CD4-positive, alpha-beta T cell (primary cell): Measurements from ENCODE around the gene GJC3. TPM values are rescaled to one million over a fixed set of nuclear protein-coding genes. Genes with fewer than 3 reads are reported as not detected.
"Not testable (repeated sequence)": the region's sequence is repeated elsewhere in the genome, so short reads cannot be mapped to it uniquely, and the experiment has no call there.

Experiments used
- ATAC-seq: fragments of 200-7000 bp; cut with Tn5 transposase; one replicate; pipeline ENCODE4 v1.10.0; 2022; ENCODE audit warnings: mild to moderate bottlenecking; ENCODE audit not compliant: poor library complexity
- CTCF ChIA-PET: fragments of 350-600 bp; sonication (Branson Sonifier 250); formaldehyde crosslinking; loops from one replicate; lab custom pipeline; 2021; ENCODE audit warnings: antibody characterized with exemption, inconsistent platforms; lab: Charles Lee
- POLR2A ChIA-PET: fragments of 350-600 bp; sonication (Branson Sonifier 250); formaldehyde crosslinking; loops from one replicate; lab custom pipeline; 2021; ENCODE audit warnings: antibody characterized with exemption, inconsistent platforms; lab: Charles Lee
- DNase-seq, 14 experiments: peaks; one replicate each; pipeline ENCODE4 v3.0.0-alpha.2; 2013 to 2020; ENCODE audit warnings: mixed read lengths in 2 of 14
- H3K27ac ChIP-seq, 2 donors: one replicate each; pipeline versions ENCODE4 v1.5.1 to v1.7.0; 2013; ENCODE audit warnings: low read length in 2 of 2, low read depth in 1 of 2, mild to moderate bottlenecking in 1 of 2
- H3K27me3 ChIP-seq, 2 experiments: 1 replicate in 1 of 2; 2 replicates in 1 of 2; pipeline versions ENCODE4 v1.6.1 to v1.7.0; 2013; ENCODE audit warnings: low read length in 2 of 2, control low read depth in 1 of 2, mild to moderate bottlenecking in 1 of 2, moderate library complexity in 1 of 2; ENCODE audit not compliant: insufficient read depth in 2 of 2, control insufficient read depth in 1 of 2
- H3K36me3 ChIP-seq: one replicate; pipeline ENCODE4 v1.6.1; 2013; ENCODE audit warnings: low read length, control low read depth; ENCODE audit not compliant: insufficient read depth
- H3K4me1 ChIP-seq: one replicate; pipeline ENCODE4 v1.6.1; 2013; ENCODE audit warnings: low read length, control low read depth; ENCODE audit not compliant: insufficient read depth
- H3K4me3 ChIP-seq: one replicate; pipeline ENCODE4 v1.5.1; 2013; ENCODE audit warnings: mild to moderate bottlenecking, low read length, moderate library complexity
- H3K9me3 ChIP-seq, 2 experiments: 1 replicate in 1 of 2; 2 replicates in 1 of 2; pipeline versions ENCODE4 v1.6.1 to v1.7.0; 2013; ENCODE audit warnings: low read length in 2 of 2, mild to moderate bottlenecking in 2 of 2, control low read depth in 1 of 2, moderate library complexity in 1 of 2; ENCODE audit not compliant: control insufficient read depth in 1 of 2, insufficient read depth in 1 of 2
- H3K27ac Mint-ChIP-seq: one replicate; pipeline ENCODE4 v1.8.0; 2020; ENCODE audit warnings: mixed read lengths
- H3K27me3 Mint-ChIP-seq: one replicate; pipeline ENCODE4 v1.8.0; 2021; ENCODE audit warnings: mixed read lengths
- H3K36me3 Mint-ChIP-seq: one replicate; pipeline ENCODE4 v1.8.0; 2021; ENCODE audit warnings: low read depth, mixed read lengths
- H3K4me1 Mint-ChIP-seq: one replicate; pipeline ENCODE4 v1.8.0; 2021; ENCODE audit warnings: low read depth, mixed read lengths
- H3K4me3 Mint-ChIP-seq: one replicate; pipeline ENCODE4 v1.8.0; 2020; ENCODE audit warnings: mild to moderate bottlenecking, mixed read lengths
- H3K9me3 Mint-ChIP-seq: one replicate; pipeline ENCODE4 v1.8.0; 2020; ENCODE audit warnings: mixed read lengths
- intact Hi-C, 2 experiments: fragments of 100-400 bp; cut with DNase I in 1 of 2; cut with micrococcal nuclease in 1 of 2; formaldehyde crosslinking; loops; one replicate each; pipeline versions ENCODE4 v1.15.1 to v1.9.0; 2023 to 2025; cut with DNase I, micrococcal nuclease
- total RNA-seq, 174 experiments: library from RNA in 2 of 174; stranded (reverse) in 2 of 174; gene quantifications; one replicate each; pipeline ENCODE4 v1.2.3 and lab custom pipeline; 2021 to 2026
- TF ChIP-seq, protein P1 (sequence below): fragments of 200-600 bp; IDR thresholded peaks from one replicate; pipeline ENCODE4 v1.8.0; 2022; ENCODE audit warnings: antibody characterized with exemption, mild to moderate bottlenecking

The GJC3 gene
- total RNA-seq, 2 experiments from 2014 or later = 0.25 to 0.36 TPM

GRCh38 chr7:99974681-99975080, 45.3 kb upstream of the GJC3 start:
- Mint-ChIP-seq H3K27me3 (peaks cover 28% of the 10 kb centered on the region), H3K4me3 (no peak overlapping the region)
- CTCF ChIA-PET = no interaction called here

GRCh38 chr7:99973817-99974216, 44.4 kb upstream of the GJC3 start:
- ATAC-seq, H3K36me3 Mint-ChIP-seq, POLR2A ChIA-PET, H3K4me3 Mint-ChIP-seq, DNase-seq, H3K4me1 ChIP-seq, H3K4me1 Mint-ChIP-seq, H3K9me3 ChIP-seq, intact Hi-C loops, H3K27ac Mint-ChIP-seq, CTCF ChIA-PET, H3K4me3 ChIP-seq, H3K27me3 ChIP-seq, H3K36me3 ChIP-seq, H3K27ac ChIP-seq, H3K9me3 Mint-ChIP-seq: not testable (repeated sequence)
- H3K27me3 Mint-ChIP-seq = peaks cover 28% of the 10 kb centered on the region

More at GRCh38 chr7:99974681-99975080, 45.3 kb upstream of the GJC3 start:
- Histone ChIP-seq H3K4me3 (no peak overlapping the region), H3K27ac (no peak overlapping the region), H3K4me1 (peaks cover 2% of the 10 kb centered on the region), H3K36me3 (no peaks in the 10 kb centered on the region), H3K9me3 (no peaks in the 10 kb centered on the region), H3K27me3 (peaks cover 4 to 6% of the 10 kb centered on the region in 2 experiments)
- Mint-ChIP-seq H3K4me1 (no peaks in the 10 kb centered on the region), H3K27ac (no peak overlapping the region), H3K9me3 (no peaks in the 10 kb centered on the region), H3K36me3 (no peaks in the 10 kb centered on the region)
- TF ChIP-seq, protein P1, sequence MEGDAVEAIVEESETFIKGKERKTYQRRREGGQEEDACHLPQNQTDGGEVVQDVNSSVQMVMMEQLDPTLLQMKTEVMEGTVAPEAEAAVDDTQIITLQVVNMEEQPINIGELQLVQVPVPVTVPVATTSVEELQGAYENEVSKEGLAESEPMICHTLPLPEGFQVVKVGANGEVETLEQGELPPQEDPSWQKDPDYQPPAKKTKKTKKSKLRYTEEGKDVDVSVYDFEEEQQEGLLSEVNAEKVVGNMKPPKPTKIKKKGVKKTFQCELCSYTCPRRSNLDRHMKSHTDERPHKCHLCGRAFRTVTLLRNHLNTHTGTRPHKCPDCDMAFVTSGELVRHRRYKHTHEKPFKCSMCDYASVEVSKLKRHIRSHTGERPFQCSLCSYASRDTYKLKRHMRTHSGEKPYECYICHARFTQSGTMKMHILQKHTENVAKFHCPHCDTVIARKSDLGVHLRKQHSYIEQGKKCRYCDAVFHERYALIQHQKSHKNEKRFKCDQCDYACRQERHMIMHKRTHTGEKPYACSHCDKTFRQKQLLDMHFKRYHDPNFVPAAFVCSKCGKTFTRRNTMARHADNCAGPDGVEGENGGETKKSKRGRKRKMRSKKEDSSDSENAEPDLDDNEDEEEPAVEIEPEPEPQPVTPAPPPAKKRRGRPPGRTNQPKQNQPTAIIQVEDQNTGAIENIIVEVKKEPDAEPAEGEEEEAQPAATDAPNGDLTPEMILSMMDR = no peak
- POLR2A ChIA-PET = no interaction called here
- intact Hi-C loops = loop anchor here (5.0 kb wide), 3 partner anchors 78 to 433 kb away; no protein-coding TSS in a partner anchor
- DNase-seq (no peak), ATAC-seq (no peak)

- Mint-ChIP-seq H3K4me1 (no peaks in the 10 kb centered on the region), H3K4me3 (no peak overlapping the region), H3K27ac (no peak overlapping the region), H3K27me3 (peaks cover 41% of the 10 kb centered on the region), H3K36me3 (no peaks in the 10 kb centered on the region), H3K9me3 (no peaks in the 10 kb centered on the region)
- Histone ChIP-seq H3K36me3 (no peaks in the 10 kb centered on the region), H3K27me3 (peaks cover 7 to 8% of the 10 kb centered on the region in 2 experiments), H3K4me1 (no peaks in the 10 kb centered on the region), H3K4me3 (no peak overlapping the region), H3K27ac (no peak overlapping the region), H3K9me3 (no peaks in the 10 kb centered on the region)
- ATAC-seq = no peak
- DNase-seq = no peak
- CTCF ChIA-PET = no interaction called here
- intact Hi-C loops = no loop called here
- TF ChIP-seq, protein P1 = no peak
- POLR2A ChIA-PET = no interaction called here
Measured at GRCh38 chr7:99971242-99971641, 41.8 kb upstream of the GJC3 start.

GRCh38 chr7:99969813-99970212, 40.4 kb upstream of the GJC3 start:
- DNase-seq, POLR2A ChIA-PET, H3K27ac Mint-ChIP-seq, ATAC-seq, intact Hi-C loops, CTCF ChIA-PET, H3K27ac ChIP-seq, H3K9me3 ChIP-seq, H3K4me3 ChIP-seq, H3K4me1 ChIP-seq, H3K4me3 Mint-ChIP-seq, H3K36me3 ChIP-seq, H3K9me3 Mint-ChIP-seq, H3K36me3 Mint-ChIP-seq, H3K4me1 Mint-ChIP-seq: not testable (repeated sequence)
- peaks cover 5 to 14% of the 10 kb centered on the region in 2 experiments for H3K27me3 ChIP-seq
- H3K27me3 Mint-ChIP-seq = peaks cover 47% of the 10 kb centered on the region
